SK-N-SH treated with all-trans-retinoic acid at 6 μM for 48 hours (cell line): ENCODE data around the gene HADHA.

Source experiments
- POU6F1 ChIP-seq: fragments of 250-450 bp; sonication (Bioruptor Pico); IDR thresholded peaks from 2 replicates; pipeline ENCODE4 v1.8.0; 2021; ENCODE audit warnings: low read depth, mild to moderate bottlenecking, moderate library complexity, borderline replicate concordance
- TCF4 ChIP-seq: fragments of 250-450 bp; sonication (Bioruptor Pico); IDR thresholded peaks from 2 replicates; pipeline ENCODE4 v1.8.0; 2021; ENCODE audit warnings: mild to moderate bottlenecking, moderate library complexity, borderline replicate concordance

- no peak for TF ChIP-seq POU6F1
- no peak for TF ChIP-seq TCF4 (CRISPR knock-in tag)
These were observed 46.9 kb downstream of the HADHA start for GRCh38 chr2:26197516-26197915.
